OCI-LY1 (cell line): ENCODE data around the gene C10orf62.

Experiments used
- CTCF ChIP-seq: fragments of 200-600 bp; sonication (generic), shearing (Covaris generic); IDR thresholded peaks from 2 replicates; pipeline ENCODE4 v1.5.1; 2017; ENCODE audit warnings: mild to moderate bottlenecking, antibody characterized with exemption, low read length, moderate library complexity, mixed read lengths
- EZH2 ChIP-seq: fragments of 200-600 bp; sonication (generic), shearing (Covaris generic); IDR thresholded peaks from 2 replicates; pipeline ENCODE4 v1.8.0; 2017; ENCODE audit warnings: borderline replicate concordance, mixed run types, mild to moderate bottlenecking, antibody characterized with exemption, low read length, moderate library complexity, mixed read lengths

- TF ChIP-seq CTCF (no peak), EZH2 (no peak)
Observed at GRCh38 chr10:97585439-97585811, 4.1 kb upstream of the C10orf62 start.
